Gastrocnemius medialis (tissue), 4 donors: ENCODE results near the gene THADA.

Experiments
- POLR2A ChIP-seq, 2 donors: fragments of 450-650 bp; IDR thresholded peaks; one replicate each; pipeline ENCODE4 v1.6.1; 2017; ENCODE audit warnings: antibody characterized with exemption in 2 of 2, mild to moderate bottlenecking in 2 of 2, moderate library complexity in 2 of 2
- TF ChIP-seq, protein P1 (sequence below), 5 experiments: fragments of 450-650 bp in 3 of 5; fragments of 200-600 bp in 2 of 5; sonication (generic) in 2 of 5; IDR thresholded peaks in 4 of 5; conservative IDR thresholded peaks in 1 of 5; 1 replicate in 4 of 5; 2 replicates in 1 of 5; pipeline ENCODE4 v1.5.1; 2016 to 2019; ENCODE audit warnings: antibody characterized with exemption in 5 of 5, mild to moderate bottlenecking in 3 of 5, moderate library complexity in 3 of 5

DNA sequence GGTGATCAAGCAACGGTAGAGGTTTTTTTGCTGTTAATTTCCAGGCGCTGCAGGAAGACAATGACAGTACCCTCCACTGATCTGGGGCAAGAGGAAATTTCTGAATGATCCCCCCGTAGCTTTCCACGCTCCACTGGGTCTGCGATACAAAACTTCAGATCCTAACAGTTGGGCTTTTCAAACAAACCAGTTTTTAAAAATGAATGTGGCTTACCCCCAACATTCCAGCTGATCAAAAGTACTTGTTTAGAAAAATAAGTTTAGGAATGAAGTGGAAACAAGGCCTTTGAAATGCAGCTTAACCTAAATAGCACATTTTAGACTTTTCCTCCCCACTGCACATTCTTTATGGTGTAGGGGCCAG is 375.1 kb downstream of the THADA start:
- TF ChIP-seq, protein P1, sequence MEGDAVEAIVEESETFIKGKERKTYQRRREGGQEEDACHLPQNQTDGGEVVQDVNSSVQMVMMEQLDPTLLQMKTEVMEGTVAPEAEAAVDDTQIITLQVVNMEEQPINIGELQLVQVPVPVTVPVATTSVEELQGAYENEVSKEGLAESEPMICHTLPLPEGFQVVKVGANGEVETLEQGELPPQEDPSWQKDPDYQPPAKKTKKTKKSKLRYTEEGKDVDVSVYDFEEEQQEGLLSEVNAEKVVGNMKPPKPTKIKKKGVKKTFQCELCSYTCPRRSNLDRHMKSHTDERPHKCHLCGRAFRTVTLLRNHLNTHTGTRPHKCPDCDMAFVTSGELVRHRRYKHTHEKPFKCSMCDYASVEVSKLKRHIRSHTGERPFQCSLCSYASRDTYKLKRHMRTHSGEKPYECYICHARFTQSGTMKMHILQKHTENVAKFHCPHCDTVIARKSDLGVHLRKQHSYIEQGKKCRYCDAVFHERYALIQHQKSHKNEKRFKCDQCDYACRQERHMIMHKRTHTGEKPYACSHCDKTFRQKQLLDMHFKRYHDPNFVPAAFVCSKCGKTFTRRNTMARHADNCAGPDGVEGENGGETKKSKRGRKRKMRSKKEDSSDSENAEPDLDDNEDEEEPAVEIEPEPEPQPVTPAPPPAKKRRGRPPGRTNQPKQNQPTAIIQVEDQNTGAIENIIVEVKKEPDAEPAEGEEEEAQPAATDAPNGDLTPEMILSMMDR (IDR thresholded peaks at IDR 0.05 in 4 of 5, conservative IDR thresholded peaks at IDR 0.05 in 1 of 5) = no peak
- no peak for TF ChIP-seq POLR2A (IDR thresholded peaks at IDR 0.05)
